ENCODE results near the gene TRABD2B.

The TRABD2B gene

GRCh38 chr1:47713333-47713953 lies 283.7 kb downstream of the TRABD2B start:
- no peak overlapping the region for H3K27ac ChIP-seq
- TF ChIP-seq CTCF (conservative IDR thresholded peaks at IDR 0.05) (no peak), ZFX (IDR thresholded peaks at IDR 0.05) (no peak)

GRCh38 chr1:47712596-47713299 lies 284.4 kb downstream of the TRABD2B start:
- TF ChIP-seq ZFX (IDR thresholded peaks at IDR 0.05): no peak
- TF ChIP-seq CTCF (conservative IDR thresholded peaks at IDR 0.05): no peak

GRCh38 chr1:47711848-47712492 lies 285.2 kb downstream of the TRABD2B start:
- no peak overlapping the region for H3K27ac ChIP-seq

More at GRCh38 chr1:47712596-47713299, 284.4 kb downstream of the TRABD2B start:
- H3K27ac ChIP-seq: no peak overlapping the region

GRCh38 chr1:47711184-47711847 lies 285.9 kb downstream of the TRABD2B start:
- H3K27ac ChIP-seq: no peak overlapping the region
- TF ChIP-seq CTCF (conservative IDR thresholded peaks at IDR 0.05): no peak
- no peak for TF ChIP-seq ZFX (IDR thresholded peaks at IDR 0.05)

More at GRCh38 chr1:47711848-47712492, 285.2 kb downstream of the TRABD2B start:
- TF ChIP-seq ZFX (IDR thresholded peaks at IDR 0.05): no peak
- no peak for TF ChIP-seq CTCF (conservative IDR thresholded peaks at IDR 0.05)

All from C4-2B (cell line).